Duodenal mucosa (tissue), 2 donors: ENCODE data around the gene STX18.

Source experiments
- H3K27ac ChIP-seq: one replicate; pipeline ENCODE4 v1.7.0; 2013; ENCODE audit warnings: low read depth, low read length
- H3K27me3 ChIP-seq, 2 donors: one replicate each; pipeline ENCODE4 v1.7.0; 2013; ENCODE audit warnings: low read length in 2 of 2, control low read depth in 1 of 2; ENCODE audit not compliant: insufficient read depth in 2 of 2, control insufficient read depth in 1 of 2
- H3K36me3 ChIP-seq, 2 donors: one replicate each; pipeline ENCODE4 v1.7.0; 2013; ENCODE audit warnings: low read length in 2 of 2, control low read depth in 1 of 2; ENCODE audit not compliant: insufficient read depth in 2 of 2, control insufficient read depth in 1 of 2
- H3K4me1 ChIP-seq, 2 donors: one replicate each; pipeline ENCODE4 v1.7.0; 2013; ENCODE audit warnings: low read length in 2 of 2, control low read depth in 1 of 2; ENCODE audit not compliant: insufficient read depth in 2 of 2, control insufficient read depth in 1 of 2
- H3K4me3 ChIP-seq, 2 donors: one replicate each; pipeline ENCODE4 v1.7.0; 2013; ENCODE audit warnings: low read length in 2 of 2, low read depth in 1 of 2
- H3K9ac ChIP-seq, 2 donors: one replicate each; pipeline ENCODE4 v1.7.0; 2013; ENCODE audit warnings: low read length in 2 of 2, low read depth in 1 of 2
- H3K9me3 ChIP-seq, 2 donors: one replicate each; pipeline ENCODE4 v1.7.0; 2013; ENCODE audit warnings: low read length in 2 of 2, control low read depth in 1 of 2; ENCODE audit not compliant: control insufficient read depth in 1 of 2

STX18 gene

DNA sequence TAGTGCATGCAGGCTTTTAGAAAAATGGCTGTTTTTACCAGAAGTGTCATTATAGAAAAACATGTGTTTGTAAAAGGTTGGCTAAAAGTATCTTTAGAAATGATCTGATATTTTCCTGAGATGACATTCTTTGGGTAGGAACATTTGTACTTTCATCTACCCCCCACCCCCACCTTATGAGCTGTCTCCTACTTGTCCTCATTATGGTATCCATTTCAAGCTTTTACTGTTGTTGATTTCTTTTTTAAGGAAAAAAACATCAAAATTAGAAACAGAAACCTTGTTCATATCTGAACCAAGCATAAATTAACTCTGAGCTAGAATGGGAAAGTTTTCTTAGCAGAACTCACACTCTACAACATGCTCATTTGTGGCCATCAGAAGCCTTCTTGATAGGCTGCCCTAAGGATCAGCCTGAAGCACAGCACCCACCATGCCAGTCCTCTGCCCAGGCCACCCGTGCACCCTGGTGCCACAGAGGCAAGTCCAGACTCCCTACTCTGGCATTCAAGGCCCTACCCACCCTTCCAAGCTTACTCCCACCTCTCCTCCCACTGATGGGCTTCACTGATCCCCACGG, 105.5 kb downstream of the STX18 start:
- H3K9ac ChIP-seq = no peak overlapping the region
- no peak overlapping the region for H3K27ac ChIP-seq
- H3K27me3 ChIP-seq = no peaks in the 10 kb centered on the region
- H3K36me3 ChIP-seq = peaks cover 22 to 58% of the 10 kb centered on the region in 2 donors
- no peaks in the 10 kb centered on the region for H3K4me1 ChIP-seq
- H3K4me3 ChIP-seq = no peak overlapping the region
- H3K9me3 ChIP-seq = no peaks in the 10 kb centered on the region

DNA sequence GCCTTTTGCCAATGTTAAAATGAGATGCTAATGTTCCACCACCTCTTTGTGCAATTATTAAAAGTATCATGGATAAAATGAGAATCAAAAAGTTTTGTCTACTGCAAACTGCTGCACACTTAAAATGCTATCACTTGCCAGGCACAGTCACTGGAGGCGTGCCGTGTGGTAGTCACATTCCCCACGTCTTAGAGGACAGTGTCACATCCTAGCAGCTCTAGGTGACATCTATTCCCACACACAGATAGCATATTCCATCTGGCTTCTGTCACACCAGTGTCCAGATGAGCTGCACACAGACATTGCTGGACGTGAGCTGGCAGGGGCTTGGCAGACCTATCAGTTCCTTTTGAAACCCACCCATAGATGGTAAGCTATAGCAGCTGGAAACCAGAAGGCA, 107.9 kb downstream of the STX18 start:
- Histone ChIP-seq H3K36me3 (peaks cover 23 to 53% of the 10 kb centered on the region in 2 donors), H3K27ac (no peak overlapping the region), H3K4me1 (no peaks in the 10 kb centered on the region)

DNA sequence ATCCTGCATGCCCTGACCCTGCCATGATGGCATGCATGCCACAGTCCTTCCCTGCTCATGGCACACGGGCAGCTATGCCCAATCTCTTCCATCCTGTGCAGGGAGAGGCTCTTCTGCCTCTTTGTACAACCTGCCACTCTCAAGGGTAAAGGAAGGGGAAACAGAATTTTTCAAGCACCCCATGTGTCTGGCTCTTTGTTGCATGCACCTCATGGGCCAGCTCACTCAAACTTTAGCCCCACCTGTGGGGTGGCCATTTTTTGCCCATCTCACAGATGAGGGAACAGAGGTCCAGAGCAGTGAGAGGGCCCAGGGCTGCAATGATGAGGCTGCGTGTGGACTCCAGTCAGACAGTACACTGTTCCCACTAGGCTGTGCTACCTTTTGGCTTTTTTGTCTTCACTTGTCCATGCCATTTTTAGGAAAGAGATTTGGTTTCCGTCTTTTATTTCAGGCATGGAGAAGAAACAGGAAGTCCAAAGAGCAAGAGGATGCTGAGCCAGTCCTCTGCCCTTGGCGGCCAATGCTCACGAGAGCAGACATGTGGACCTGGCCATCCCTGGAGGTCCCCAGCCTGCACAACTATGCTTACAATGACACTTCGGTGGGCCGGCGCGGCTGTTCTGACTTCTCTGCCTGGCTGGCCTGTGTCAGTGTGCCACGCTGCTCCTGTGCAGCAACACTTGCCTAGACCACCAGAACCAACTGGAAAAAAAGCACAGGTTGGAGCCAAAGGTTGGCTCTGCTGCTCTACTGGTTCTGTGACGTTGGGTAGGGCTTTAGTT, 109.3 kb downstream of the STX18 start:
- H3K9me3 ChIP-seq = no peaks in the 10 kb centered on the region
- no peaks in the 10 kb centered on the region for H3K27me3 ChIP-seq
- peaks cover 24 to 50% of the 10 kb centered on the region in 2 donors for H3K36me3 ChIP-seq
- no peak overlapping the region for H3K4me3 ChIP-seq
- no peak overlapping the region for H3K9ac ChIP-seq
- no peak overlapping the region for H3K27ac ChIP-seq
- no peaks in the 10 kb centered on the region for H3K4me1 ChIP-seq

More for the DNA sequence above, 107.9 kb downstream of the STX18 start:
- H3K4me3 ChIP-seq = no peak overlapping the region
- H3K9ac ChIP-seq = no peak overlapping the region
- H3K27me3 ChIP-seq = no peaks in the 10 kb centered on the region
- H3K9me3 ChIP-seq = no peaks in the 10 kb centered on the region

DNA sequence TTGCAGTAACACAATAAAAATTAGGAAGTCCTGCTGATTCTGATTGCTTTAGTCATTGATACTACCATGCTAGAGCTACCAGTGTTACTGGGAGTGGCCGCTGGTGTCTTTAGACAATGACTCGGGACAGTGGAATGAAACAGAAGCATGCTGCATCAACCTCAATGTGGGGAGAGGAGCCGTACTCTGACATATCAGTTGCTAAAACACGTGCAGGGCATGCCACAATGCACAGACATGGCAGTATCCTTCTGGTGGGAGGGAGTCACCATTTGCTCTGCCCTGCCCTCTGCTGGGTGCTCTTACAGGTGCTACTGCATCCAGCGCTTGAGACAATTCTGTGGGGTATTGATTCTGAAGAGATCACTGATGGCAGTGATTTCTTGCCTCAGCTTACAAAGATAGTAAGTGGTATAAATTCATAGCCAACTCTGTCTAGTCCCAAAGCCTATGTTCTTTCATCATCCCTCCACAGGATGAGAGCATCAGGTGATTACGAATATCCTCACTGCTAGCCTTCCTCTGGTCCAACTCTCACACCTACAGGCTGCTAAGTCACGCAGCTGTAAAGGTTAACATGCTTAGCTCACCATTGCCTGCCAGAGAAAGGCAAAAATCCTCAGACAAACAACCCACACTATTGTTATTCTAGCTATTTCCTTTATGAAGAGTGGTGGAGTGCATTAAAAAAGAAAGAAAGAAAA, 111.2 kb downstream of the STX18 start:
- Histone ChIP-seq H3K9me3 (no peaks in the 10 kb centered on the region), H3K36me3 (peaks cover 28 to 42% of the 10 kb centered on the region in 2 donors), H3K27me3 (no peaks in the 10 kb centered on the region), H3K4me1 (no peaks in the 10 kb centered on the region), H3K9ac (no peak overlapping the region), H3K4me3 (no peak overlapping the region), H3K27ac (no peak overlapping the region)

GRCh38 chr4:4428966-4429875, 112.6 kb downstream of the STX18 start:
- no peak overlapping the region for H3K4me3 ChIP-seq
- no peak overlapping the region for H3K27ac ChIP-seq
- H3K36me3 ChIP-seq = peaks cover 37 to 49% of the 10 kb centered on the region in 2 donors
- H3K4me1 ChIP-seq = no peaks in the 10 kb centered on the region
- H3K27me3 ChIP-seq = no peaks in the 10 kb centered on the region
- no peak overlapping the region for H3K9ac ChIP-seq
- H3K9me3 ChIP-seq = no peaks in the 10 kb centered on the region

GRCh38 chr4:4427886-4428285, 114.0 kb downstream of the STX18 start:
- no peaks in the 10 kb centered on the region for H3K9me3 ChIP-seq
- no peak overlapping the region for H3K27ac ChIP-seq
- H3K9ac ChIP-seq = no peak overlapping the region
- peaks cover 40 to 54% of the 10 kb centered on the region in 2 donors for H3K36me3 ChIP-seq
- H3K4me1 ChIP-seq = no peaks in the 10 kb centered on the region
- no peak overlapping the region for H3K4me3 ChIP-seq
- no peaks in the 10 kb centered on the region for H3K27me3 ChIP-seq

DNA sequence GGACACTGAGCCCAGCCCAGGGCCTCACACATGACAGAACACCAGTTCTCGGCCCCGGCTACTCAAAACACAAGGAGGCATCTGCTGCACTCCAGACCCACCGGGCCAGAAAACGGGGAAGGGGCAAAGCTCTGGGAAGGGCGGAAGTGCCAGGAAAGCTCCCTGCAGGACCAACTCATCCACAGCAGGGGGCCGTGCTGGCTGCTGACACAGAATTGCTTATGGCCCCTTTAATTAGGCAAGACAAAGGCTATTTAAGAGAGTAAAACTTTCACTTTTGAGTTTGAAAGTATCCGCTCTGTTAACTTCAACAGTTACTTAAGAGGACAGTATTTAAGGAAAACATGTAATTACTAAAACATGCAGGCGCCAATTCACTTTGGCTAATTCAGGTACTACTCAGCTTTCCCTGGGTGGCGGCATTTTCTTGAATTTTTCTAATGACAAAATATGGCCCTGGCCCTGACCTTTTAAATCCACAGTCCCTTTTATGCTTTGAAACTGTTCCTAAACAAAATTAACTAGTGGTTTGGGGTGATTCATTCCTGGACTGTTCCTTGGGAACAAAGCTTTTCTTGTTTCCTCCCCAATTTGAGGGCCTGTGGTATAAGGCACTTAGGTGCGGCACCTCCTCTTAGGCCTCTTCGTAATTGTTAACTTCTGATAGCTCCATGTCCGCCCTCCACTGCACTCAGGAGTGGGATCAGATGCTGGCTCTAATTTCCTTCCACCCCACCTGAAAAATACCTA, 114.6 kb downstream of the STX18 start:
- Histone ChIP-seq H3K9me3 (no peaks in the 10 kb centered on the region), H3K27ac (no peak overlapping the region), H3K4me3 (no peak overlapping the region), H3K9ac (no peak overlapping the region), H3K36me3 (peaks cover 41 to 50% of the 10 kb centered on the region in 2 donors), H3K4me1 (no peaks in the 10 kb centered on the region), H3K27me3 (no peaks in the 10 kb centered on the region)

DNA sequence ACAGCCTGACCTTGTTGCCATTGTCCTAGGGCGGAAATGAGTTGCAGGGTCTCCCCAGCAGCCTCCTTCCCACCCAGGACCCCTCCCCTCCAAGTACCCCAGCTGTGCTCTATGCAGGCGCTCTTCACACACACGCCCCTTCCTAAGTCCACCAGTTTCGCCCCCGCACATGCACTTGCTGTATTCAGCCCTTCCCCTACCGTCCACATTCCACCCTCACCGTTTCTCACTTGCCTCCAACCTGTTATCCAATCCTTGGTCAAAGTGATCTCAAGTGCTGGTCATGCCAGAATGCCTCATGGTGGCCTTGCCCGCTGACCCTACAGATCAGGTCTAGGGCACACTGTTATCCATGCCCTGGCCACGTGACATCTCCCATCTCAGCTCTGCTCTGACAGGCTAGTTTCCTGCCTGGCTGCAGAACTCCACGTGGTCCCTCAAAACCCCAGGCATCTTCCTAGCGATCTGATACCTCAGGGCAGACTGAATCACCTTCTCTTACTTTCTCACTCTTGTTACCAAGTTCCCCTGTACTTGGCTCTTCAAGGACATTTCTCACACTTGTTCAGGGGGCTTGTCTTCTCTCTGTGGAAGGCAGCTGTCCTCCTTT, 115.2 kb downstream of the STX18 start:
- no peak overlapping the region for H3K9ac ChIP-seq
- H3K27me3 ChIP-seq = no peaks in the 10 kb centered on the region
- H3K4me1 ChIP-seq = no peaks in the 10 kb centered on the region
- H3K27ac ChIP-seq = no peak overlapping the region
- H3K36me3 ChIP-seq = peaks cover 42 to 50% of the 10 kb centered on the region in 2 donors
- no peak overlapping the region for H3K4me3 ChIP-seq
- H3K9me3 ChIP-seq = no peaks in the 10 kb centered on the region

DNA sequence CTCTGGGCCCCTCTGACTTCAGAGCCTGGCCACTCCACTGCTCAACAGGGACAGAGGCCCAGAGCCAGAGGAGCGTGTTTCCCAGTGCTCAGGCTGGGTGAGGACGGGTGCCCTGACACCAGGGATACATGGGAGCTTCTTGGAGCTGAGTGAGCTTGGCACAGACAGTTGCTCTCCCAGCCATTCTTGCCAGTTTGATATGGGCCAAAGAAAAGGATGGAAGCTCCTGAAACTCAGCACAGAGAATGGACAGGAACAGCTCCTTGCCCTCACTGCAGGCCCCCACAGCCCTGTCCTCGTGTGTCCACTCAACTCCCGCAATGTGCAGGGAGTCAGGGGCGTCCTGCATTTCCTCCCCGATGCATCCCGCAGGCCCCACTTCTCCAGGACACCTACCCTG, 116.2 kb downstream of the STX18 start:
- no peak overlapping the region for H3K9ac ChIP-seq
- H3K9me3 ChIP-seq = no peaks in the 10 kb centered on the region
- H3K36me3 ChIP-seq = peaks cover 47 to 54% of the 10 kb centered on the region in 2 donors
- H3K4me1 ChIP-seq = no peaks in the 10 kb centered on the region
- H3K27me3 ChIP-seq = no peaks in the 10 kb centered on the region
- no peak overlapping the region for H3K4me3 ChIP-seq
- H3K27ac ChIP-seq = no peak overlapping the region
